DOHH2 (cell line): Measurements from ENCODE around the gene CACNA1E.

Source experiments
- EZH2phosphoT487 ChIP-seq: fragments of 200-600 bp; sonication (generic); IDR thresholded peaks from 2 replicates; pipeline ENCODE4 v1.6.1; 2017; ENCODE audit warnings: borderline replicate concordance, mild to moderate bottlenecking, antibody characterized with exemption, low read length, moderate library complexity, mixed read lengths
- TF ChIP-seq, protein P1 (sequence below): fragments of 200-600 bp; sonication (generic); IDR thresholded peaks from one replicate; pipeline ENCODE4 v1.5.1; 2014; ENCODE audit warnings: antibody characterized with exemption, mild to moderate bottlenecking, low read depth, low read length; ENCODE audit not compliant: poor library complexity, severe bottlenecking

DNA sequence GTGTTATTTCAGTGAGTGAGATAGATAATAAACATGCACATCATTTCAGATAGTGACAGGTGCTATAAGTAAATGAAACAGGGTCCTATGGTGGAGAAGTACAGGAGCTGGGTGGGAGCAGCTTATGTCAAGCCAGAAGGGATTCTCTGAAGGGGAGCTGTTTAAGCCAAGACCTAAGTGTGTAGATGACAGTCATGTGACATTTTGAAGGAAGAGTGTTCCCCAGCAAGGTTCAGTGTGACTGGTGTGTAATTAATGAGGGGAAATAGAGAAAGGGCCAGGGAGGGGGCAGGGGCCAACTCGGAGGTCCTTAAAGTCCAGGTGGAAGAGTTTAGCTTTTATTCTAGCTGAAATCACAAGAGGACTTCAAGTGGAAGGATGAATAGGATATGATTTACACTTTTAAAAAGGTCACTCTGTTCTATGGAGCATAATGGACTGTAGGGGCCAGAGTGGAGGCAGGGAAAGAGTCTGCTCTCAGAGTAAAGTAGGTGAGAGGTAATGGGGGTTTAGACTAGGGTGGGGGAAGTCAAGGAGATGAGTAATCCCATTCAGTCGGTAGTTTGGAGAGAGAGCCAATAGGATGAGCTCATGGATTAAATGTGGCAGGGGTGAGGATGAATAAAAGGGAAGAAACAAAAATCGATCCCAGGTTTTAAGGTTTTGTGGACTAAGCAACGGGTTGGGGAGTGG lies 243.1 kb downstream of the CACNA1E start:
- TF ChIP-seq, protein P1, sequence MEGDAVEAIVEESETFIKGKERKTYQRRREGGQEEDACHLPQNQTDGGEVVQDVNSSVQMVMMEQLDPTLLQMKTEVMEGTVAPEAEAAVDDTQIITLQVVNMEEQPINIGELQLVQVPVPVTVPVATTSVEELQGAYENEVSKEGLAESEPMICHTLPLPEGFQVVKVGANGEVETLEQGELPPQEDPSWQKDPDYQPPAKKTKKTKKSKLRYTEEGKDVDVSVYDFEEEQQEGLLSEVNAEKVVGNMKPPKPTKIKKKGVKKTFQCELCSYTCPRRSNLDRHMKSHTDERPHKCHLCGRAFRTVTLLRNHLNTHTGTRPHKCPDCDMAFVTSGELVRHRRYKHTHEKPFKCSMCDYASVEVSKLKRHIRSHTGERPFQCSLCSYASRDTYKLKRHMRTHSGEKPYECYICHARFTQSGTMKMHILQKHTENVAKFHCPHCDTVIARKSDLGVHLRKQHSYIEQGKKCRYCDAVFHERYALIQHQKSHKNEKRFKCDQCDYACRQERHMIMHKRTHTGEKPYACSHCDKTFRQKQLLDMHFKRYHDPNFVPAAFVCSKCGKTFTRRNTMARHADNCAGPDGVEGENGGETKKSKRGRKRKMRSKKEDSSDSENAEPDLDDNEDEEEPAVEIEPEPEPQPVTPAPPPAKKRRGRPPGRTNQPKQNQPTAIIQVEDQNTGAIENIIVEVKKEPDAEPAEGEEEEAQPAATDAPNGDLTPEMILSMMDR, result no peak
- no peak for TF ChIP-seq EZH2phosphoT487
